ENCODE results near the gene PKD2.
"Not testable (repeated sequence)": the region's sequence is repeated elsewhere in the genome, so short reads cannot be mapped to it uniquely, and the experiment has no call there.

PKD2 gene

GRCh38 chr4:88122260-88122659 lies 114.8 kb downstream of the PKD2 start:
- DNase-seq, result not testable (repeated sequence)

Data from suppressor macrophage treated with lipopolysaccharide for 1 hour (primary cell).